HUES48 (cell line): ENCODE data around the gene AICDA.

Experiments
- H3K27ac ChIP-seq: one replicate; pipeline ENCODE4 v1.7.0; 2013; ENCODE audit warnings: low read depth, low read length, inconsistent platforms
- H3K27me3 ChIP-seq: 2 replicates; pipeline ENCODE4 v1.6.1; 2013; ENCODE audit warnings: mild to moderate bottlenecking, low read length; ENCODE audit not compliant: control insufficient read depth, insufficient read depth
- H3K36me3 ChIP-seq: 2 replicates; pipeline ENCODE4 v1.6.1; 2013; ENCODE audit warnings: low read length; ENCODE audit not compliant: control insufficient read depth, insufficient read depth
- H3K4me1 ChIP-seq: 2 replicates; pipeline ENCODE4 v1.6.1; 2013; ENCODE audit warnings: mild to moderate bottlenecking, low read length; ENCODE audit not compliant: control insufficient read depth, insufficient read depth
- H3K4me3 ChIP-seq: 2 replicates; pipeline ENCODE4 v1.5.1; 2013; ENCODE audit warnings: mild to moderate bottlenecking, low read depth, low read length
- H3K9ac ChIP-seq: 2 replicates; pipeline ENCODE4 v1.6.1; 2013; ENCODE audit warnings: mild to moderate bottlenecking, low read depth, low read length, moderate library complexity
- H3K9me3 ChIP-seq: 2 replicates; pipeline ENCODE4 v1.6.1; 2013; ENCODE audit warnings: low read length; ENCODE audit not compliant: control insufficient read depth, insufficient read depth

The AICDA gene

DNA sequence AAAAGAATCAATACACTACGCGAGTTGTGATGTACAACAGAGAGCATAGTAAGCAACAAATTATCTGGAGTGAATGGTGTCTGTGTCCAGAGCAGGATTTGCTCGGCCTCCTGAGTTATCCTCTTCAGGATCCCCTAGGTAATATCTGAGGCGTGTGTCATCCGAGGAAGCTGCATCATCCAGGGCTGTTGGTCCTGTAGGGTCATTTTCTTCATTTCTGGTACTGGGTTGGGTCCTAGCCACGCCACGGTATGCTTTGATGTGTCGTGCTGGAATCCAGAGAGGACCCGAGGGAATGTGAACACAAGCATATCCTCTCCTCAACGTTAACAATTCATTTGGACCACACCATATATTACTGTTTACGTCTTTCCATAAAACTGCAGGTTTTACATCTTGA, 53.0 kb downstream of the AICDA start:
- Histone ChIP-seq H3K27ac (no peak overlapping the region), H3K36me3 (no peaks in the 10 kb centered on the region), H3K4me1 (peaks cover 29% of the 10 kb centered on the region), H3K9ac (no peak overlapping the region), H3K4me3 (no peak overlapping the region), H3K27me3 (no peaks in the 10 kb centered on the region), H3K9me3 (0 out of 2 replicates have a peak, but pooled peaks cover 5% of the 10 kb centered on the region)

DNA sequence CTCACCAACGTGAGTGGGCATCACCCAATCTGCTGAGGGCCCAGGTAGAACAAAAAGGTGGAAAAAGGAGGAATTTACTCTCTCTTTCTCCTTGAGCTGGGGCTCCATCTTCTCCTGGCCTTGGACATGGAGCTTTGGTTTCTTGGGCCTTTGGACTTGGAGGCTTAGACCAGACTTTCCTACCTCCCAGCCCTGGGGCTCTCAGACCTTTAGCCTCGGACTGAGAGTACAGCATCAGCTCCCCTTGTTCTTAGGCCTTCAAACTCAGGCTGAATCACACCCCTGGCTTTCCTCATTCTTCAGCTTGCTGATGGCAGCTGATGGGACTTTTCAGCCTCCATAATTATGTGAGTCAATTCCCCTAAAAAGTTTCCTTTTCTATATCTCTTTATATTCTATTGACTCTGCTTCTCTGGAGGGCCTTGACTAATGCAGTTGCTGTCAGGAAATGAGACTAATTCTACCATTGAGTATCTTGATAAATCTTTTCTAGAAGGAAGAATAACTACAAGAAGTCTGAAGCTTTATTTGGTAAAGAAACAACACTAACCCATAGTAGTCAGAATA, 56.0 kb downstream of the AICDA start:
- Histone ChIP-seq H3K27ac (no peak overlapping the region), H3K4me1 (peaks cover 9% of the 10 kb centered on the region; the same call in 1 of the 2 replicates), H3K27me3 (no peaks in the 10 kb centered on the region), H3K9me3 (no peaks in the 10 kb centered on the region), H3K4me3 (no peak overlapping the region), H3K36me3 (no peaks in the 10 kb centered on the region), H3K9ac (no peak overlapping the region)

DNA sequence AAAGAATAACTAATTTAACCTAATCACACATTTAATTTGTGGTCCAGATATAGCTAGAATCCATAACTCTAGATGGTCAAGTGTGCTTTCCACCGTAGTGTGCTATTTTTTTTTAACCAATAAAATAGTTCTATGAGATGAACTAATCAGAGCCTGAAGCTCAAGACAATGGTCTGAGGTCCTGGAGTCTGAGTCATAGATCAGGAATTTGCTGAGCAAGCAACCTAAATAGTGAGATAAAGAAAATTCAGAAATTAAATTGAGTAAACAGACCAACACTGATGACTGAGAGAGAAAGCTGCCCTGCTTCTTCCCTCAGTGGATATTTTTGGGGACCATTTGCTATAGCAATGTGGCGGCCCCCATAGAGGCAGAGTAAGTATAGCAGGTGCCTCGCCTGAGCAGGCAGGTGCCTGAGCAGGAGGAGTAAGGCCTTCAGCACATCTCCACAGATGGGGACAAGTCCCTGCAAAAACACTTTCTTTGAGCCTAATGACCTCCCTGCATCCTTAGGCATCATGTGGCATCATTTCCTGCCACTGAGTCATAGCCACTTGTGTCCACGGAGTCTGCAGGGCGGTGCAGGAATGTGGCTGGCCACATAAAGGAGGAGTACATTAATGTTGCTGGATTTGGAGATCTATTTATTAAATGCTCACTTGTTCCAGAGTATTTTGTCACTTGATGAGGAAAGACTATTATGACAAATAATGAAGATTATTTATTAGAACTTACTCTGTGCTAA, 58.0 kb downstream of the AICDA start:
- Histone ChIP-seq H3K9me3 (no peaks in the 10 kb centered on the region), H3K9ac (no peak overlapping the region), H3K4me3 (no peak overlapping the region), H3K27me3 (no peaks in the 10 kb centered on the region), H3K4me1 (peaks cover 9% of the 10 kb centered on the region; the same call in 1 of the 2 replicates), H3K27ac (no peak overlapping the region), H3K36me3 (no peaks in the 10 kb centered on the region)

DNA sequence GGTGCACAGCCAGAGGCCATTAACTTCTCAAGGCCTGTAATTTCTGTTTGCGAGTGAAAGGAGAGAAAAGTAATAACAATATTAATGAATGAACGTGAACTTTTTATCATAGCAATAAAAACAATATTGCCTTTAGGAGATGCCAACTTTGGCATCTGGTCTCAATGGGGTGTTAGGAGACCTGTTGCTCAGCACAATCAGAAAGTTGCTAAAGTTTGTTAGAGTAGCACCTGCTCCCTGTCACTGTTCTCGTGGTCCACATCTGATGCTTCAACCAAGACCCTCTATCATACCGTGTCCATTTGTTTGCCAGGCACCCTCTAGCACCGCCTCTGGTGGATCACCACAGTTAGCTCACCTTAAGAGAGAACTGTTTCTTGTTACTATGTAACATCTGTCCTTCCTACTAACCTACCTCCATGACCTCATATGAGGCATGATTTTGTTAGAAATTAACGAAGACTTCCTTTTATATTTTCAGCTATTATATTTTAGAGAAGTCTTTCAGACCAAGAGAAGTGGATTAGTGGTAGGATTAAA, 59.5 kb downstream of the AICDA start:
- peaks cover 9% of the 10 kb centered on the region; the same call in 1 of the 2 replicates for H3K4me1 ChIP-seq
- H3K27ac ChIP-seq: no peak overlapping the region
- H3K4me3 ChIP-seq: no peak overlapping the region
- no peaks in the 10 kb centered on the region for H3K27me3 ChIP-seq
- no peaks in the 10 kb centered on the region for H3K36me3 ChIP-seq
- no peak overlapping the region for H3K9ac ChIP-seq
- no peaks in the 10 kb centered on the region for H3K9me3 ChIP-seq
